Sigmoid colon (tissue), 7 donors: ENCODE data around the gene FSTL4. TPM values are rescaled to one million over a fixed set of nuclear protein-coding genes. Genes with fewer than 3 reads are reported as not detected.

Experiments used
- DNase-seq: peaks from one replicate; pipeline ENCODE4 v3.0.0-alpha.2; 2019
- H3K27ac ChIP-seq, 4 donors: fragments of 200-600 bp; sonication (generic); one replicate each; pipeline ENCODE4 v1.5.1; 2016 to 2019; ENCODE audit warnings: mild to moderate bottlenecking in 1 of 4
- H3K27me3 ChIP-seq, 3 donors: fragments of 200-600 bp; sonication (generic); one replicate each; pipeline ENCODE4 v1.5.1; 2019; ENCODE audit warnings: mild to moderate bottlenecking in 1 of 3
- H3K36me3 ChIP-seq, 4 donors: fragments of 200-600 bp; sonication (generic); one replicate each; pipeline ENCODE4 v1.5.1; 2016 to 2019
- H3K4me1 ChIP-seq, 4 donors: fragments of 200-600 bp; sonication (generic); one replicate each; pipeline ENCODE4 v1.5.1; 2017 to 2019
- H3K4me3 ChIP-seq, 4 donors: fragments of 200-600 bp; sonication (generic); one replicate each; pipeline ENCODE4 v1.5.1; 2017 to 2019; ENCODE audit warnings: mild to moderate bottlenecking in 2 of 4, moderate library complexity in 1 of 4
- H3K9me3 ChIP-seq, 4 donors: fragments of 200-600 bp in 3 of 4; sonication (generic) in 3 of 4; one replicate each; pipeline versions ENCODE4 v1.5.1 to v1.6.1; 2013 to 2019
- CTCF ChIP-seq, 4 experiments: fragments of 450-650 bp in 3 of 4; fragments of 200-600 bp in 1 of 4; IDR thresholded peaks; one replicate each; pipeline ENCODE4 v1.5.1; 2016 to 2019; ENCODE audit warnings: antibody characterized with exemption in 4 of 4, mild to moderate bottlenecking in 3 of 4, moderate library complexity in 2 of 4
- EP300 ChIP-seq, 4 donors: sonication (generic); formaldehyde crosslinking; IDR thresholded peaks; one replicate each; pipeline ENCODE4 v1.6.1; 2017; ENCODE audit warnings: antibody characterized with exemption in 4 of 4
- POLR2A ChIP-seq, 2 donors: fragments of 450-650 bp; IDR thresholded peaks; one replicate each; pipeline ENCODE4 v1.6.1; 2016; ENCODE audit warnings: antibody characterized with exemption in 2 of 2, mild to moderate bottlenecking in 2 of 2, moderate library complexity in 2 of 2
- POLR2AphosphoS5 ChIP-seq, 4 donors: sonication (generic); formaldehyde crosslinking; IDR thresholded peaks; one replicate each; pipeline ENCODE4 v1.6.1; 2017; ENCODE audit warnings: antibody characterized with exemption in 4 of 4
- WGBS, 2 donors: extraction: QIAGEN DNeasy Blood & Tissue Kit; methylation state at CpG; one replicate each; pipeline ENCODE4 v1.1.7; 2013; 5-methylcytosine and 5-hydroxymethylcytosine counted together
- intact Hi-C: fragments of 100-400 bp; cut with DNase I; formaldehyde crosslinking; loops from one replicate; pipeline ENCODE4 v1.15.1; 2023
- polyA plus RNA-seq, 3 donors: library from polyadenylated mRNA; stranded (reverse); fragments of 200-250 nt; gene quantifications; one replicate each; pipeline ENCODE4 v1.2.3, GENCODE V29; 2013
- total RNA-seq, 4 donors: library from RNA; depleted of rRNA; stranded (reverse); fragments of >200 nt; gene quantifications; one replicate each; pipeline ENCODE4 v1.1.0, GENCODE V29; 2016
- donor health status: healthy with polysubstance abuse.
- donor health status: Bipolar disorder and iron deficiency.
- donor health status: healthy.

Gene FSTL4
- total and polyA plus RNA-seq, 7 donors, result 0.23 to 0.45 (median 0.28) TPM; not detected in 4

- Histone ChIP-seq H3K4me3 (no peak overlapping the region), H3K36me3 (no peaks in the 10 kb centered on the region), H3K27me3 (no peaks in the 10 kb centered on the region), H3K9me3 (no peaks in the 10 kb centered on the region), H3K27ac (no peak overlapping the region), H3K4me1 (peaks cover 0 to 8% (median 6%) of the 10 kb centered on the region in 4 donors)
- intact Hi-C loops, result no loop called here
- DNase-seq, result peak; percentile 56
- TF ChIP-seq POLR2AphosphoS5 (IDR thresholded peaks at IDR 0.05), result no peak
- no peak for TF ChIP-seq EP300 (IDR thresholded peaks at IDR 0.05)
- TF ChIP-seq CTCF (IDR thresholded peaks at IDR 0.05), result no peak
- no peak for TF ChIP-seq POLR2A (IDR thresholded peaks at IDR 0.05)
- WGBS, 2 donors, result 64 to 74% methylated on average over 9 of the region's 9 CpGs
Observed at GRCh38 chr5:133230823-133231578, 381.3 kb downstream of the FSTL4 start.

GRCh38 chr5:133229931-133230664 lies 382.2 kb downstream of the FSTL4 start:
- TF ChIP-seq CTCF (IDR thresholded peaks at IDR 0.05) (no peak), POLR2AphosphoS5 (IDR thresholded peaks at IDR 0.05) (no peak), POLR2A (IDR thresholded peaks at IDR 0.05) (no peak), EP300 (IDR thresholded peaks at IDR 0.05) (no peak)
- 83 to 91% methylated on average over 8 of the region's 8 CpGs for WGBS, 2 donors
- DNase-seq, result peak; percentile 17
- intact Hi-C loops, result no loop called here
- peaks cover 0 to 17% (median 15%) of the 10 kb centered on the region in 4 donors for H3K4me1 ChIP-seq
- H3K36me3 ChIP-seq, result no peaks in the 10 kb centered on the region
- H3K9me3 ChIP-seq, result no peaks in the 10 kb centered on the region
- H3K27ac ChIP-seq, result no peak overlapping the region
- no peak overlapping the region for H3K4me3 ChIP-seq
- H3K27me3 ChIP-seq, result no peaks in the 10 kb centered on the region

- Histone ChIP-seq H3K4me1 (peaks cover 0 to 19% (median 18%) of the 10 kb centered on the region in 4 donors), H3K27me3 (no peaks in the 10 kb centered on the region), H3K36me3 (no peaks in the 10 kb centered on the region), H3K9me3 (no peaks in the 10 kb centered on the region), H3K27ac (no peak overlapping the region), H3K4me3 (no peak overlapping the region)
- TF ChIP-seq POLR2AphosphoS5 (IDR thresholded peaks at IDR 0.05) (no peak), CTCF (IDR thresholded peaks at IDR 0.05) (no peak), POLR2A (IDR thresholded peaks at IDR 0.05) (no peak)
- intact Hi-C loops, result no loop called here
- WGBS, 2 donors, result 88 to 93% methylated on average over 1 of the region's 1 CpG
- no peak for DNase-seq
Observed at GRCh38 chr5:133228316-133228715, 384.0 kb downstream of the FSTL4 start.

- Histone ChIP-seq H3K4me1 (peaks cover 0 to 19% (median 18%) of the 10 kb centered on the region in 4 donors), H3K27ac (no peak overlapping the region), H3K9me3 (no peaks in the 10 kb centered on the region), H3K4me3 (no peak overlapping the region), H3K27me3 (no peaks in the 10 kb centered on the region), H3K36me3 (no peaks in the 10 kb centered on the region)
- TF ChIP-seq POLR2AphosphoS5 (IDR thresholded peaks at IDR 0.05) (no peak), CTCF (IDR thresholded peaks at IDR 0.05) (no peak), POLR2A (IDR thresholded peaks at IDR 0.05) (no peak), EP300 (IDR thresholded peaks at IDR 0.05) (no peak)
- intact Hi-C loops, result no loop called here
- peak; percentile 17 for DNase-seq
- 55 to 86% methylated on average over 6 of the region's 6 CpGs for WGBS, 2 donors
Observed at GRCh38 chr5:133227897-133228296, 384.4 kb downstream of the FSTL4 start.
